SH-SY5Y (cell line): Measurements from ENCODE around the gene GGT5.

ENCODE experiments used
- GATA2 ChIP-seq: IDR thresholded peaks from 2 replicates; pipeline ENCODE4 v1.6.1; 2011; ENCODE audit warnings: mild to moderate bottlenecking, low read depth, low read length
- GATA3 ChIP-seq: IDR thresholded peaks from 2 replicates; pipeline ENCODE4 v1.6.1; 2011; ENCODE audit warnings: low read depth, mild to moderate bottlenecking, low read length, moderate library complexity

DNA sequence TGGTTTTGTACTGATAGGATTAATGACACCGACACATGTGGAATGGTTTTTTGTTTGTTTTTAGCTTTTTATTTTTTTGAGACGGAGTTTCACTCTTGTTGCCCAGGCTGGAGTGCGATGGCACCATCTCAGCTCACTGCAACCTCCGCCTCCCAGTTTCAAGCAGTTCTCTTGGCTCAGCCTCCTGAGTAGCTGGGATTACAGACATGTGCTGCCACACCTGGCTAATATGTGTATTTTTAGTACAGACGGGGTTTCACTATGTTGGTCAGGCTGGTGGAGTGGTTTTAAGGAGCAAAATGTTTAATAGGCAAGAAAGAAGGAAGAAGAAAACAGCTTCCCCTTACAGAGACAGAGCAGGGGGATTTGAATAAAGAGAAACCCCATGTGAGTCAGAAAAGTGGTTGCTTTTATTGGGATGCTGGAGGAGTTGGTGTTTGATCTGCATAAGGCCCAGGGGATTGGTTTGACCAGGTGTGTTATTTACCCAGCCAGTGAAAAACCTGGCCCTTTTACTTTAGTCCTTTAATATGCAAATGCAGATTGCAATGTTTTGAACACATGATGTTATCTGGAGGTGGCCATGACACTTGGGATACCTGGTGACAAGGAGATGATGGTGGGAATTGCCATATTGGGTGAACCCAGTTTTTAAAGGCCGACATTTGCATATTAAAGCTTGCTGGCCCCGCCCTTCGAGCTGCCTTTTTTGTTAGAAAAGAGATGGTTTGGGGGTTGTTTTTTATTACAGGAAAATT lies 39.3 kb downstream of the GGT5 start:
- TF ChIP-seq GATA2 (no peak), GATA3 (no peak)
